Loucy (cell line): Measurements from ENCODE around the gene CLNS1A.

Source experiments
- CTCF ChIP-seq: fragments of 200-600 bp; sonication (generic); conservative IDR thresholded peaks from 2 replicates; pipeline ENCODE4 v1.5.1; 2014; ENCODE audit warnings: mild to moderate bottlenecking, antibody characterized with exemption, low read length
- EZH2phosphoT487 ChIP-seq: fragments of 200-600 bp; IDR thresholded peaks from 2 replicates; pipeline ENCODE4 v1.6.1; 2018; ENCODE audit warnings: antibody characterized with exemption, mild to moderate bottlenecking, moderate library complexity, borderline replicate concordance

- TF ChIP-seq CTCF (no peak), EZH2phosphoT487 (no peak)
These were observed 23.4 kb upstream of the CLNS1A start for GRCh38 chr11:77660947-77661346.
